GM12873 (cell line): Measurements from ENCODE around the gene MT1B.

Experiments used
- TF ChIP-seq, protein P1 (sequence below): IDR thresholded peaks from 2 replicates; pipeline ENCODE4 v1.5.1; 2012; ENCODE audit warnings: low read depth, mild to moderate bottlenecking, moderate library complexity, low read length, control low read depth; ENCODE audit not compliant: insufficient read depth; ENCODE audit errors: missing control alignments

The MT1B gene

DNA sequence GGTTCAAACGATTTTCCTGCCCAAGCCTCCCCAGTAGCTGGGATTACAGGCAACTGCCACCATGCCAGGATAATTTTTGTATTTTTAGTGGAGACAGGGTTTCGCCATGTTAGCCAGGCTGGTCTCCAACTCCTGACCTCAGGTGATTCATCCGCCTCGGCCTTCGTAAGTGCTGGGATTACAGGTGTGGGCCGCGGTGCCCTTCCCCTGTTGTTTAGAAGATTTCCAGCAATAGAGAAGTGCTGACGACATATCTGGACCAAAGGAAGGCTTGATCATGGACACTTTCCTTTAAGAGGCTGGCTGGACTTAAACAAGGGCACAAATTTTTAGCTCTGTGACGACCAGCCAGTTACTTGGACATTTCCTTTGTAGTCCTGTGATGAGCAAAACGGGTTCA lies 20.5 kb upstream of the MT1B start:
- TF ChIP-seq, protein P1, sequence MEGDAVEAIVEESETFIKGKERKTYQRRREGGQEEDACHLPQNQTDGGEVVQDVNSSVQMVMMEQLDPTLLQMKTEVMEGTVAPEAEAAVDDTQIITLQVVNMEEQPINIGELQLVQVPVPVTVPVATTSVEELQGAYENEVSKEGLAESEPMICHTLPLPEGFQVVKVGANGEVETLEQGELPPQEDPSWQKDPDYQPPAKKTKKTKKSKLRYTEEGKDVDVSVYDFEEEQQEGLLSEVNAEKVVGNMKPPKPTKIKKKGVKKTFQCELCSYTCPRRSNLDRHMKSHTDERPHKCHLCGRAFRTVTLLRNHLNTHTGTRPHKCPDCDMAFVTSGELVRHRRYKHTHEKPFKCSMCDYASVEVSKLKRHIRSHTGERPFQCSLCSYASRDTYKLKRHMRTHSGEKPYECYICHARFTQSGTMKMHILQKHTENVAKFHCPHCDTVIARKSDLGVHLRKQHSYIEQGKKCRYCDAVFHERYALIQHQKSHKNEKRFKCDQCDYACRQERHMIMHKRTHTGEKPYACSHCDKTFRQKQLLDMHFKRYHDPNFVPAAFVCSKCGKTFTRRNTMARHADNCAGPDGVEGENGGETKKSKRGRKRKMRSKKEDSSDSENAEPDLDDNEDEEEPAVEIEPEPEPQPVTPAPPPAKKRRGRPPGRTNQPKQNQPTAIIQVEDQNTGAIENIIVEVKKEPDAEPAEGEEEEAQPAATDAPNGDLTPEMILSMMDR: no peak

DNA sequence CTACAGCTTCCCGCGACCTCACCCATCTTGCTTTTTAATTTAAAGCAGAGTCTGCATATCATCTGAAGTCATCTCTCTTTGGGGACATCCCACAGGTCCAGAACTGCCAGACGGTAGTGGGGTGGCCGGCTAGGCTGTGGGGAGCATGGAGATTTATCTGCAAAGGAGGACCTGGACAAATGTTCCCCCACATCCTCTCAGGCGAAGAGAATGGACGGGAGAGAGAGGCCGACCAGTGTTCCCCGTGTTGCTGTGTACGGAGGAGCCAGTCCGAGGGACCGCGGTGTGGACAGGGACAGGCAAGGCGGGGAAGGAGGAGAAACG lies 19.9 kb upstream of the MT1B start:
- TF ChIP-seq, protein P1: no peak

DNA sequence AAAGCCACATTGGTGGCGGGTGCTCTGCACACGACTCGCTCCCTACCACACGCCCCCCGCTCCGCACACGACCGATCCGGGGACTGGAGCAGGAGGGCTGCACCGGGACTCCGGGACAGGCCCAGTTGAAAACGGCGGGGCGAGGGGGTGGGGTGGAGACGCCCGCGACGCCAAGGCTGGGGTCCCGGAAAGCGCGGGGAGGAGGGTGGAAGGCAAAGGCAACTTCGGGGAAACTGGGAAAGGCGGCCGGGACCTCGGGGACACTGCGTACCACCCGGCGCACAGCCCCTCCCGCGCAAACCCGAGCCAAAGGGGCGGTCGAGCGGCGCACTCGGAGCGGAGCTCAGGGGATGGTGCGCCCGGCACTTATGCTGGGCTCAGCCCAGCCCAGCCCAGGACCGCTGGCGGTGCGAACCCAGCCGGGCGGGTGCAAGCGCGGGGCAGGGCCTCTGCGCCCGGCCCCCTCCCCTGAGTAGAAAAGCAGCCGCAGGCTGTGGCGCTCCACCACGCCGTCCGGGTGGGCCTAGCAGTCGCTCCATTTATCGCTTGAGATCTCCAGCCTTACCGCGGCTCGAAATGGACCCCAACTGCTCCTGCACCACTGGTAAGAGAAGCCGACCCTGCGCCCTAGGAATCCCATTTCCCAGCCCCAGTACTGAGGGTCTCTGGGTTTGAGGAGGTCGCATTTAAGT lies 19.4 kb upstream of the MT1B start, which contains the start of gene MT1M:
Gene MT1M, plus strand, starts transcription at position 504 of the 692 bp plus-strand sequence. Its CDS starts 73 bp downstream, at position 577.
- TF ChIP-seq, protein P1: no peak

- TF ChIP-seq, protein P1: no peak
Observed at GRCh38 chr16:56632848-56633365, 18.8 kb upstream of the MT1B start.

DNA sequence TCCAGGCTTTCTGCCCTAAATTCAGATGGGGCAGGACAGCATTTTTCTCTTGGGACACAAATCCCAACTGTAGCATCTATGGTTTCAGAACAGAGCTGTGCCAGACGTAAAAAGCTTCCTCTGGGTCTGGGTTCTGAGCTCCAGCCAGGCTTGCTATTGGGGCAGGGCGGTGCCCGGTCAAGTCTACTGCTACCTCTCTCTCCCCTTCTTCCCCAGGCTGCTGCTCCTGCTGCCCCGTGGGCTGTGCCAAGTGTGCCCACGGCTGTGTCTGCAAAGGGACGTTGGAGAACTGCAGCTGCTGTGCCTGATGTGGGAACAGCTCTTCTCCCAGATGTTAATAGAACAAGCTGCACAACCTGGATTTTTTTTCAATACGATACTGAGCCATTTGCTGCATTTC lies 18.2 kb upstream of the MT1B start:
- TF ChIP-seq, protein P1: no peak

DNA sequence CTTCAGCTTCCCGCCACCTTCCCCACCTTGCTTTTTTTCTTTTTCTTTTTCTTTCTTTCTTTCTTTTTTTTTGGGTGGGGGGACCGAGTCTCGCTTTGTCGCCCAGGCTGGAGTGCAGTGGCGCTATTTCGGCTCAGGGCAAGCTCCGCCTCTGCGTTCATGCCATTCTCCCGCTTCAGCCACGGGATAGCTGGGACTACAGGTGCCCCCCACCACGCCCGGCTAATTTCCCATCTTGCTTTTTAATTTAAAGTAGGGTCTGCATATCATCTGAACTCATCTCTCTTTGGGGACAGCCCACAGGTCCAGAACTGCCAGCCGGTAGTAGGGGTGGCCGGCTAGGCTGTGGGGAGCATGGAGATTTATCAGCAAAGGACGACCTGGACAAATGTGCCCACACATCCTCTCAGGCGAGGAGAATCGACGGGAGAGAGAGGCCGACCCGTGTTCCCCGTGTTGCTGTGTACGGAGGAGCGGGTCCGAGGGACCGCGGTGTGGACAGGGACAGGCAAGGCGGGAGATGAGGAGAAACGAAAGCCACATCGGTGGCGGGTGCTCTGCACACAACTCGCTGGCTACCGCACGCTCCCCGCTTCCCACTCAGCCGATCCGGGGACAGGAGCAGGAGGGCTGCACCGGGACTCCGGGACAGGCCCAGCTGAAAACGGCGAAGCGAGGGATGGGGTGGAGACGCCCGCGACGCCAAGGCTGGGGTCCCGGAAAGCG lies 16.8 kb upstream of the MT1B start:
- TF ChIP-seq, protein P1: no peak

GRCh38 chr16:56635441-56635967 lies 16.2 kb upstream of the MT1B start:
- TF ChIP-seq, protein P1: no peak
